Right lobe of liver (tissue), 6 donors: ENCODE data around the gene PHYKPL. TPM values are rescaled to one million over a fixed set of nuclear protein-coding genes. Genes with fewer than 3 reads are reported as not detected.
A peak's percentile ranks its signal among the peaks of the same experiment; 100 is the strongest.

ENCODE experiments used
- ATAC-seq, 4 donors: fragments of 200-7000 bp; cut with Tn5 transposase; one replicate each; pipeline ENCODE4 v1.9.1; 2020; ENCODE audit warnings: mild to moderate bottlenecking in 4 of 4, moderate library complexity in 4 of 4
- DNase-seq, 3 donors: peaks; one replicate each; pipeline ENCODE4 v3.0.0-alpha.2; 2020
- H3K27ac ChIP-seq, 3 donors: fragments of 200-600 bp; one replicate each; pipeline ENCODE4 v1.8.0; 2022
- H3K27me3 ChIP-seq, 2 donors: fragments of 200-600 bp; one replicate each; pipeline ENCODE4 v1.8.0; 2022
- H3K36me3 ChIP-seq, 4 donors: fragments of 200-600 bp; sonication (generic) in 1 of 4; one replicate each; pipeline versions ENCODE4 v1.5.1 to v1.8.0; 2017 to 2022; ENCODE audit warnings: control low read depth in 1 of 4
- H3K4me1 ChIP-seq, 4 donors: fragments of 200-600 bp; sonication (generic) in 1 of 4; one replicate each; pipeline versions ENCODE4 v1.5.1 to v1.8.0; 2017 to 2022; ENCODE audit warnings: control low read depth in 1 of 4
- H3K4me3 ChIP-seq, 3 donors: fragments of 200-600 bp; one replicate each; pipeline ENCODE4 v1.8.0; 2022
- H3K9me3 ChIP-seq, 4 donors: fragments of 200-600 bp; sonication (generic) in 1 of 4; one replicate each; pipeline versions ENCODE4 v1.5.1 to v1.8.0; 2017 to 2022; ENCODE audit warnings: control low read depth in 1 of 4
- POLR2A ChIP-seq: fragments of 450-650 bp; IDR thresholded peaks from one replicate; pipeline ENCODE4 v1.6.1; 2017; ENCODE audit warnings: antibody characterized with exemption, mild to moderate bottlenecking
- WGBS: methylation state at CpG from one replicate; pipeline ENCODE4 v1.1.6; 2018; ENCODE audit warnings: low coverage, low lambda C conversion rate; ENCODE audit not compliant: insufficient coverage; ENCODE audit errors: missing lambda C conversion rate; 5-methylcytosine and 5-hydroxymethylcytosine counted together
- intact Hi-C, 2 donors: fragments of 100-400 bp; cut with DNase I; formaldehyde crosslinking; loops; one replicate each; pipeline versions ENCODE4 v1.11.2 to v1.14.1; 2022
- total RNA-seq, 6 experiments: library from RNA; depleted of rRNA in 2 of 6; stranded (reverse); fragments of >200 nt in 2 of 6; fragmentation: NEBNext Ultra II Directional in 3 of 6; extraction: Animal tissue kit (Norgen Biotek cat#: 25700) in 3 of 6; gene quantifications; one replicate each; pipeline versions ENCODE4 v1.1.0 to v1.2.4, GENCODE V29; 2016 to 2023
- TF ChIP-seq, protein P1 (sequence below), 4 donors: fragments of 200-600 bp in 3 of 4; fragments of 450-650 bp in 1 of 4; IDR thresholded peaks; one replicate each; pipeline versions ENCODE4 v1.5.1 to v1.8.0; 2016 to 2022; ENCODE audit warnings: antibody characterized with exemption in 4 of 4, mild to moderate bottlenecking in 2 of 4
- donor health status: DM: no; HTN: yes; CAD: no.
- donor health status: DM: no; HTN: no; CAD: no.
- donor health status: DM: no; HTN: no; CAD: no.
- donor health status: DM: no; HTN: yes; CAD: no.
- donor health status: DM: no; HTN: yes; CAD: no.

The PHYKPL gene
- total RNA-seq, 6 experiments from 2014 or later = 64.3 to 133 (median 85.8) TPM

DNA sequence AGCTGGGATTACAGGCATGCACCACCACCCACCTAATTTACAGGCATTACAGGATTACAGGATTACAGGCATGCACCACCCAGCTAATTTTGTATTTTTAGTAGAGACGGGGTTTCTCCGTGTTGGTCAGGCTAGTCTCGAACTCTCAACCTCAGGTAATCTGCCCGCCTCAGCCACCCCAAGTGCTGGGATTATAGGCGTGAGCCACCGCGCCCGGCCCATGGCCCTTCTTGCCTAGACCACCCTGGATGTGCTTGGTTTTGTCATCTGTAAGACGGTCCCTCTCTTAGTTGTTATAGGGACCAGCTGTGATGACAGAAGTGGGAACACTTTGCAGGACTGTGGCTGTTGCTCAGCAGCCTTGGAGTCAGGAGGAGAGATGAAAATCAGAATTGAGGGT is 3.5 kb upstream of the PHYKPL start:
- no peaks in the 10 kb centered on the region for H3K27me3 ChIP-seq
- H3K9me3 ChIP-seq = no peaks in the 10 kb centered on the region
- 73% methylated on average over 3 of the region's 9 CpGs for WGBS
- no peaks in the 10 kb centered on the region for H3K36me3 ChIP-seq
- ATAC-seq (no peak), DNase-seq (peak in 1 of 3 donors; percentile 42)
- peak overlapping the region; percentile 8 to 30 (median 29) for H3K27ac ChIP-seq
- H3K4me3 ChIP-seq = no peak overlapping the region
- TF ChIP-seq, protein P1, sequence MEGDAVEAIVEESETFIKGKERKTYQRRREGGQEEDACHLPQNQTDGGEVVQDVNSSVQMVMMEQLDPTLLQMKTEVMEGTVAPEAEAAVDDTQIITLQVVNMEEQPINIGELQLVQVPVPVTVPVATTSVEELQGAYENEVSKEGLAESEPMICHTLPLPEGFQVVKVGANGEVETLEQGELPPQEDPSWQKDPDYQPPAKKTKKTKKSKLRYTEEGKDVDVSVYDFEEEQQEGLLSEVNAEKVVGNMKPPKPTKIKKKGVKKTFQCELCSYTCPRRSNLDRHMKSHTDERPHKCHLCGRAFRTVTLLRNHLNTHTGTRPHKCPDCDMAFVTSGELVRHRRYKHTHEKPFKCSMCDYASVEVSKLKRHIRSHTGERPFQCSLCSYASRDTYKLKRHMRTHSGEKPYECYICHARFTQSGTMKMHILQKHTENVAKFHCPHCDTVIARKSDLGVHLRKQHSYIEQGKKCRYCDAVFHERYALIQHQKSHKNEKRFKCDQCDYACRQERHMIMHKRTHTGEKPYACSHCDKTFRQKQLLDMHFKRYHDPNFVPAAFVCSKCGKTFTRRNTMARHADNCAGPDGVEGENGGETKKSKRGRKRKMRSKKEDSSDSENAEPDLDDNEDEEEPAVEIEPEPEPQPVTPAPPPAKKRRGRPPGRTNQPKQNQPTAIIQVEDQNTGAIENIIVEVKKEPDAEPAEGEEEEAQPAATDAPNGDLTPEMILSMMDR (IDR thresholded peaks at IDR 0.05) = no peak
- TF ChIP-seq POLR2A = no peak
- H3K4me1 ChIP-seq = peaks cover 0 to 66% (median 35%) of the 10 kb centered on the region in 4 donors
- intact Hi-C loops = no loop called here

DNA sequence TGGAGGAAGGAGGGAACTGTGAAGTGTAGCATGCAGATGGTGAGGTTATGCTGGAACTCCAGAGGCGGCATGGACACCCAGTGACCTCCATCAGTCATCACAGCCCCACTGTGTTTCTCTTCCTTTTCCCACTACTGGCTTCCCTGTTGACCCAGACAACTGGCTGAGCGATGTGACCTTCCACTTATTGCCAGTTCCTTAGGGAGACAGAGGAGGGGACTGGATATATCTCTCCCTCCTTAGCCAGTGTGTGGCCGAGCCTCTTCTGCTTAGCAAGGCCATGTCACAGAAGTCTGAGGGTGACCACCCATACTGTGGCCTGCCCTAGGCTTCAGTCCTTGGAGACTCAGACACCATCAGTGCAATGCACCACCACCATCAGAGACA is 3.0 kb upstream of the PHYKPL start:
- H3K27ac ChIP-seq = no peak overlapping the region
- H3K27me3 ChIP-seq = no peaks in the 10 kb centered on the region
- WGBS = 49% methylated on average over 3 of the region's 3 CpGs
- peaks cover 0 to 71% (median 37%) of the 10 kb centered on the region in 4 donors for H3K4me1 ChIP-seq
- no peak for TF ChIP-seq POLR2A
- ATAC-seq = no peak
- DNase-seq = peak in 1 of 3 donors; percentile 18
- H3K9me3 ChIP-seq = no peaks in the 10 kb centered on the region
- no peak overlapping the region for H3K4me3 ChIP-seq
- no peaks in the 10 kb centered on the region for H3K36me3 ChIP-seq
- intact Hi-C loops = no loop called here

DNA sequence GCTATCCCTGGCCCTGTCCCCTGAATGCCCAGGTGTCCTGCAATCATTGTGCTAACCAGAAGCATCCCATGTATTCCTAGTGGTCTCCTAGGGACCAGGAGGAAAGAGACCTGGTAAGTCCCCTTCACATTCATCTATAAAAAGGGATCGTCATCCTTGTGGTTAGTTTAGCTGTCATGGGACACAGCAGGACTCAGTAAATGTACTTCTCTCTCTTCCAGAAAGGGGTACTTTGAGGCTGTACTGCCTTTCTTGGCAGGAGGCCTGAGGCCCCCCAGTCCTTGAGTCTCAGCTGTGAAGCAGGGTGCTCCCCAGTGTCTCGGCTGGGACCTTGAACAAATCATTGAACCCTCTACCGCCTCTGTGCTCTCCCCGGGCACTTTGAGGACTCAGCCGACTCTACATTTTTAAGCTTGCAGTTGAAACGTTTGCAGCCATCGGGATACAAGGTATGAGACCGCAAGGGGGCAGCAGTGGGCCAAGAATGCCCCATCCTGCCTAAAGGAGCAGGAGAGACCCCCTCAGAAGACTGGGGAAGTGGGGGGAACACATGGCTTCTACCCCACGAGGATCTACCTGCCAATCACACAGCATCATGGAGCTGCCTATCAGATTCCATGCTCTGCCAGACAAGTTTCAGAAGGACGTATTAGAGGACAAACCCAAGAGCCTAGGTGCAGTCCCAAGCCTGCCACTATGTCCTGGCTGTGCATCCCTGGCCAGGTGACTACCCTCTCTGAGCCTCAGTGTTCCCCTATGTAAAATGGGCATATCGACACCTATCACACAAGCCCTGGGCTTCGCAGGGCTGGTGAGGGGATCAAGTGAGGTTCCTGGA is 2.4 kb upstream of the PHYKPL start:
- ATAC-seq = peak; percentile 3 to 17 (median 9)
- TF ChIP-seq, protein P1 (IDR thresholded peaks at IDR 0.05) = peak; percentile 55 to 81 (median 80)
- no peak for TF ChIP-seq POLR2A
- peaks cover 0 to 71% (median 37%) of the 10 kb centered on the region in 4 donors for H3K4me1 ChIP-seq
- 28% methylated on average over 6 of the region's 12 CpGs for WGBS
- no peak overlapping the region for H3K27ac ChIP-seq
- no peak overlapping the region for H3K4me3 ChIP-seq
- peak; percentile 75 to 81 (median 76) for DNase-seq
- no peaks in the 10 kb centered on the region for H3K27me3 ChIP-seq
- H3K36me3 ChIP-seq = peaks cover 0 to under 1% (median 0%) of the 10 kb centered on the region in 4 donors
- H3K9me3 ChIP-seq = no peaks in the 10 kb centered on the region
- intact Hi-C loops = no loop called here

DNA sequence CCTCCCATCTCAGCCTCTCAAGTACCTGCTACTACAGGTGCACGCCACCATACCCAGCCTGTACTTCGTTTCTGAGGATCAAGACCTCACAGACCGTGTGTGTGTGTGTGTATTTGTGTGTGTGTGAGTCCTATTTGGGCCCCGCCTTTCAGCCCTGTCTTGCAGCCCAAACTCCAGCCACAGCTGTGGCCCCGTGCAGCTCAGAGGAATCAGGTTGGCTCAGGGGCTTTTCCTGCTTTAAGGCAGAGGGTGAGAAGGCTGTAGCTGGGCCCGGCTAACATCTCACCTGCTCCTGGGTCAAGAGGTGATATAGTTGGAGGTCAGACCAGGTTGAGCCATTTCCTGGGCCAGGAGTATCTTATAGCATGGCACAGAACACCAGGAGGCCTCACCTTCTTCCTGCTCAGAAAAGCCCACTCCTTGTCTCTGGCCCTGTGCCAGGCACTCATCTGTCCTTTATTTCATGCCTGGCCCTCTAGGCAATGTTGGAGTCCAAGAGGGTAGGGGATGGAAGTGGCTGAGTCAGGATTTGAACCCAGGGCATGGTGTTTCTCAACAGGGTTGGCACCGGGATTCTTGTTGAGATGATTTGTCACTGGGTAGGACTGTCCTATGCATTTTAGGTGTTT is 1.6 kb upstream of the PHYKPL start:
- ATAC-seq = no peak
- H3K27ac ChIP-seq = no peak overlapping the region
- intact Hi-C loops = no loop called here
- no peaks in the 10 kb centered on the region for H3K27me3 ChIP-seq
- TF ChIP-seq, protein P1 (IDR thresholded peaks at IDR 0.05) = no peak
- no peaks in the 10 kb centered on the region for H3K9me3 ChIP-seq
- H3K36me3 ChIP-seq = peaks cover 0 to 6% (median 5%) of the 10 kb centered on the region in 4 donors
- 59% methylated on average over 5 of the region's 7 CpGs for WGBS
- peak in 1 of 3 donors; percentile 51 for DNase-seq
- H3K4me3 ChIP-seq = no peak overlapping the region
- peaks cover 0 to 74% (median 38%) of the 10 kb centered on the region in 4 donors for H3K4me1 ChIP-seq
